Karpas-422 (cell line): ENCODE results near the gene ATP6AP1. TPM values are rescaled to one million over a fixed set of nuclear protein-coding genes. Genes with fewer than 3 reads are reported as not detected.

Source experiments
- DNase-seq: peaks from one replicate; pipeline ENCODE4 v3.0.0-alpha.2; 2015
- H2AFZ ChIP-seq: fragments of 200-600 bp; sonication (generic); 2 replicates; pipeline ENCODE4 v1.6.1; 2014; ENCODE audit warnings: antibody characterized with exemption, low read length, mixed read lengths
- H3K27ac ChIP-seq: fragments of 200-600 bp; sonication (generic); 2 replicates; pipeline ENCODE4 v1.5.1; 2014; ENCODE audit warnings: mild to moderate bottlenecking, low read length, moderate library complexity
- H3K27me3 ChIP-seq: fragments of 200-600 bp; sonication (generic); 2 replicates; pipeline ENCODE4 v1.6.1; 2014; ENCODE audit warnings: low read length, mixed read lengths
- H3K36me3 ChIP-seq: fragments of 200-600 bp; sonication (generic); 2 replicates; pipeline ENCODE4 v1.6.1; 2014; ENCODE audit warnings: low read length, mixed read lengths; ENCODE audit not compliant: insufficient read depth
- H3K4me1 ChIP-seq: fragments of 200-600 bp; sonication (generic); 2 replicates; pipeline ENCODE4 v1.6.1; 2014; ENCODE audit warnings: mild to moderate bottlenecking, low read length, mixed read lengths
- H3K4me2 ChIP-seq: fragments of 200-600 bp; sonication (generic); 2 replicates; pipeline ENCODE4 v1.6.1; 2014; ENCODE audit warnings: low read length, low read depth, mild to moderate bottlenecking; ENCODE audit not compliant: poor library complexity, severe bottlenecking
- H3K4me3 ChIP-seq: fragments of 200-600 bp; sonication (generic); 2 replicates; pipeline ENCODE4 v1.5.1; 2014; ENCODE audit warnings: mild to moderate bottlenecking, antibody characterized with exemption, low read length, mixed read lengths
- H3K79me2 ChIP-seq: fragments of 200-600 bp; sonication (generic); 2 replicates; pipeline ENCODE4 v1.6.1; 2014; ENCODE audit warnings: mild to moderate bottlenecking, low read length, mixed read lengths
- H3K9ac ChIP-seq: fragments of 200-600 bp; sonication (generic); 2 replicates; pipeline ENCODE4 v1.6.0; 2014; ENCODE audit warnings: low read length
- H3K9me2 ChIP-seq: fragments of 200-600 bp; sonication (generic), shearing (Covaris generic); replicated peaks from 2 replicates; pipeline ENCODE4 v1.6.0; 2014; ENCODE audit warnings: mild to moderate bottlenecking, low read length, moderate library complexity; ENCODE audit not compliant: insufficient read depth
- H3K9me3 ChIP-seq: fragments of 300-700, 200-600 bp; sonication (generic); 2 replicates; pipeline ENCODE4 v1.6.1; 2014; ENCODE audit warnings: low read length, mixed read lengths
- H4K20me1 ChIP-seq: fragments of 200-600 bp; sonication (generic); 2 replicates; pipeline ENCODE4 v1.6.1; 2014; ENCODE audit warnings: mild to moderate bottlenecking, antibody characterized with exemption, low read length, low read depth; ENCODE audit not compliant: insufficient read depth
- total RNA-seq: library from RNA; depleted of rRNA; stranded (reverse); fragments of >200 nt; shearing (Covaris generic); gene quantifications from 2 replicates; pipeline ENCODE4 v1.2.3, GENCODE V29; 2014; ENCODE audit warnings: low replicate concordance

The ATP6AP1 gene
- total RNA-seq, 1 experiment from 2014 or later: 40.0 TPM

DNA sequence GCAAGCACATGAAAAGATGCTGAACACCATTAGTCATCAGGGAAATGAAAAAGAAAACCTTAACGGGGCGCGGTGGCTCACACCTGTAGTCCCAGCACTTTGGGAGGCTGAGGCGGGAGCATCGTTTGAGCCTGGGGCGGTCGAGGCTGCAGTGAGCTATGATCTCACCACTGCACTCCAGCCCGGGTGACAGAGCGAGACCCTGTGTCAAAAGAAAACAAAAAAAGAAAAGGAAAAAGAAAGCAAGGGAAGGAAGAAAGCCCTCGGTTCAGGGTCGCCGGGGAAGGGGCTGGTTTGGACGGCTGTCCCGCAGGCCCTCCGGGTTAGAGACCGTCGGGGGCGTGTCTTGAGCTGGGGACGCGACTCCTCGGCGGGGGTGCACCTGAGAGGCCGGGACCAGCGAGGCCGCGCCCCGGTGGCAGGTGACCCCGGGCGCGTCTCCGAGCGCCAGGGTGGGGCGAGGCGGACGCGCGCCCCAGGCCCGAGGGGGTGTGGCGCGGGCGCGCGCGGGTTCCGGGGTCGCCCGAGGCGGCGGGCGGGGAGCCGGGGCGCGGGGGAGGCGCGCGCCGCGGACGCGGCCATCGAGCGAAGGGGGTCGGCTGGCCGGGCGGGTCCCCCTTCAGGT, 29.1 kb downstream of the ATP6AP1 start:
- no peak overlapping the region for H3K27ac ChIP-seq
- H3K79me2 ChIP-seq: peaks cover 6% of the 10 kb centered on the region; the same call in 1 of the 2 replicates
- H4K20me1 ChIP-seq: no peaks in the 10 kb centered on the region
- no peak overlapping the region for H2AFZ ChIP-seq
- H3K9ac ChIP-seq: peak overlapping the region; percentile 74; the same call in 1 of the 2 replicates
- H3K36me3 ChIP-seq: no peaks in the 10 kb centered on the region
- H3K9me2 ChIP-seq: no peaks in the 10 kb centered on the region
- DNase-seq: peak; percentile 74
- H3K27me3 ChIP-seq: no peaks in the 10 kb centered on the region
- peak overlapping the region; percentile 81; the same call in 1 of the 2 replicates for H3K4me3 ChIP-seq
- H3K4me1 ChIP-seq: peaks cover 6% of the 10 kb centered on the region
- peak overlapping the region; percentile 44 for H3K4me2 ChIP-seq
- no peaks in the 10 kb centered on the region for H3K9me3 ChIP-seq

DNA sequence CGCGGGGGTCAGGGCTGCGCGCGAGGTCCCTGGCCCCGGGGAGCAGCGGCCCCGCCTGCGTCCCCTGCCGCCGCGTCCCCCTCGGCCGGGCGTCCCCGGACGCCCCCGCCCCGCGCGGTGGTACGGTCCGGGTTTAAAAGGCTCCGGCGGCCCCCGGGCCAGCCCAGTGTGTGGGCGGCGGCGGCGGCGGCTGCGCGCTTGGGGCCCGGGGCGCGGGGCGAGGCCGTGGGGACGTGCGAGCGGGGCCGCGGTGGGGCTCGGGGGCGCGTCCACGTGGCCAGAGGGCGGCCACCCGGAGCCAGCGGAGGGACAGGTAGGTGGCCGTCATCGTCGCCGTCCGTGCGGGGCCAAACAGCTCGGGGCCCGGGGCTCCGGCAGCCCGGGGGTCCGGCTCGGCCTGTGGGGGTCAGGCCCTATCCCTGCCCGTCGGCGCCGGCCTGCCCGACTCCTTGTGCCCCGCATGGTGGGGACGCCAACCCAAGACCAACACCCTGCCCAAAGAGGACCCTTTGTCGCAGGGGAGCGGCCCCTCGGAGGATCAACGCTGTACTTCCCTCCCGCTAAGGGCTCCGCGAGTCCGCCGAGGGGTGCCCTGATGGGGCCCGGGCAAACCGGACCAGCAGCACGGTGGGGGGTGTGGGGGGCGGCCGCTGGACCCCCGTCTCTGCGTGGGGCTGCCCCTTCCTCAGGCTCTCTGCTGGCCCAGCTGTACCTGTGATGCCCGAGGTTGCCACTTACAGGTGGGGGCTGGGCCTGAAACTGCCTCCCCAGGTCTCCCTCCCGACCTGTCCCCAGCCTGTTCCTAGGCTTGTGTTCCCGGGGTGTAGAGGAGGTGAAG, 29.9 kb downstream of the ATP6AP1 start, which contains the start of gene PLXNA3:
PLXNA3 (plus strand) TSS at position 166 of the 838 bp plus-strand sequence. CDS start 1,903 bp downstream, outside the sequence.
- Histone ChIP-seq H3K4me2 (peak within 1 kb of the TSS; percentile 80), H3K9me2 (no peaks in the 10 kb centered on the region), H4K20me1 (no peaks in the 10 kb centered on the region), H3K9ac (peak within 1 kb of the TSS; percentile 74), H2AFZ (no peak within 1 kb of the TSS), H3K27ac (no peak within 1 kb of the TSS), H3K36me3 (no peaks in the 10 kb centered on the region), H3K4me1 (peaks cover 6% of the 10 kb centered on the region), H3K4me3 (peak within 1 kb of the TSS; percentile 81), H3K79me2 (peaks cover 6% of the 10 kb centered on the region; the same call in 1 of the 2 replicates), H3K9me3 (no peaks in the 10 kb centered on the region), H3K27me3 (no peaks in the 10 kb centered on the region)
- DNase-seq: peak; percentile 71

- Histone ChIP-seq H3K9ac (peak overlapping the region; percentile 74), H2AFZ (no peak overlapping the region), H3K27me3 (no peaks in the 10 kb centered on the region), H3K9me3 (no peaks in the 10 kb centered on the region), H4K20me1 (no peaks in the 10 kb centered on the region), H3K4me1 (peaks cover 6% of the 10 kb centered on the region), H3K79me2 (peaks cover 6% of the 10 kb centered on the region; the same call in 1 of the 2 replicates), H3K4me2 (peak overlapping the region; percentile 80), H3K4me3 (peak overlapping the region; percentile 81), H3K27ac (no peak overlapping the region), H3K36me3 (no peaks in the 10 kb centered on the region), H3K9me2 (no peaks in the 10 kb centered on the region)
- DNase-seq: no peak
These were observed 30.7 kb downstream of the ATP6AP1 start for GRCh38 chrX:154458954-154459778.

GRCh38 chrX:154459832-154460231, 31.4 kb downstream of the ATP6AP1 start:
- no peak overlapping the region for H3K27ac ChIP-seq
- H3K36me3 ChIP-seq: no peaks in the 10 kb centered on the region
- H3K9me3 ChIP-seq: no peaks in the 10 kb centered on the region
- no peaks in the 10 kb centered on the region for H4K20me1 ChIP-seq
- H3K79me2 ChIP-seq: peaks cover 6% of the 10 kb centered on the region; the same call in 1 of the 2 replicates
- no peaks in the 10 kb centered on the region for H3K9me2 ChIP-seq
- H3K9ac ChIP-seq: peak overlapping the region; percentile 74
- H2AFZ ChIP-seq: no peak overlapping the region
- peaks cover 6% of the 10 kb centered on the region for H3K4me1 ChIP-seq
- DNase-seq: no peak
- H3K27me3 ChIP-seq: no peaks in the 10 kb centered on the region
- H3K4me2 ChIP-seq: peak overlapping the region; percentile 80
- peak overlapping the region; percentile 81; the same call in 1 of the 2 replicates for H3K4me3 ChIP-seq

GRCh38 chrX:154460326-154460725, 31.8 kb downstream of the ATP6AP1 start:
- H3K4me1 ChIP-seq: peaks cover 6% of the 10 kb centered on the region
- peaks cover 6% of the 10 kb centered on the region; the same call in 1 of the 2 replicates for H3K79me2 ChIP-seq
- no peak overlapping the region for H3K4me2 ChIP-seq
- H3K9me2 ChIP-seq: no peaks in the 10 kb centered on the region
- no peak for DNase-seq
- H3K4me3 ChIP-seq: no peak overlapping the region
- no peaks in the 10 kb centered on the region for H3K36me3 ChIP-seq
- H3K9ac ChIP-seq: no peak overlapping the region
- H3K27ac ChIP-seq: no peak overlapping the region
- no peak overlapping the region for H2AFZ ChIP-seq
- H3K27me3 ChIP-seq: no peaks in the 10 kb centered on the region
- no peaks in the 10 kb centered on the region for H4K20me1 ChIP-seq
- no peaks in the 10 kb centered on the region for H3K9me3 ChIP-seq

- H3K4me2 ChIP-seq: no peak overlapping the region
- no peaks in the 10 kb centered on the region for H3K27me3 ChIP-seq
- H3K27ac ChIP-seq: no peak overlapping the region
- no peaks in the 10 kb centered on the region for H3K9me2 ChIP-seq
- H3K9ac ChIP-seq: no peak overlapping the region
- no peaks in the 10 kb centered on the region for H3K36me3 ChIP-seq
- no peak for DNase-seq
- H4K20me1 ChIP-seq: no peaks in the 10 kb centered on the region
- peaks cover 6% of the 10 kb centered on the region; the same call in 1 of the 2 replicates for H3K79me2 ChIP-seq
- H2AFZ ChIP-seq: no peak overlapping the region
- no peak overlapping the region for H3K4me3 ChIP-seq
- H3K4me1 ChIP-seq: peaks cover 6% of the 10 kb centered on the region
- H3K9me3 ChIP-seq: no peaks in the 10 kb centered on the region
These were observed 33.9 kb downstream of the ATP6AP1 start for GRCh38 chrX:154462396-154462795.

DNA sequence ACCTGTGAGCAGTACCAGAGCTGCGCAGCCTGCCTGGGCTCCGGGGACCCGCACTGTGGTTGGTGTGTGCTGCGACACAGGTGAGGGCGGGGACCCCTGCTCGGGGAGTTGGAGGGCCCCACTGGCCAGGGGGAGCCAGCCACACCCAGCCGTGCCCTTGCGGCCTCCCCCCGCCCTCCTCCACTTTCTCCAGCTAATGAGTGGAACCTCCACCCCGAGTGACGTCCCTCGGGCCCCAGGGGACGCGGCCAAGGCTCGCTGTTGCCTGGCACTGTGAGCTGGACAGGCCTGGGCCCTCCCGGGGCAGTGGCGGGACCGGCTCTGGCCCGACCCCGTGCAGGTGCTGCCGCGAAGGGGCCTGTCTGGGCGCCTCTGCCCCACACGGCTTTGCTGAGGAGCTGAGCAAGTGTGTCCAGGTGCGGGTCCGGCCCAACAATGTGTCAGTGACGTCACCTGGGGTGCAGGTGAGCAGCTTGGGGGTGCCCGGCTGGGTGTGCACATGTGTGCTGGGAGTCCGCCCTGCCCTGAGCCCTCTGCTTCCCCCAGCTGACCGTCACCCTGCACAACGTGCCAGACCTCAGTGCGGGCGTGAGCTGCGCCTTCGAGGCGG, 35.2 kb downstream of the ATP6AP1 start:
- Histone ChIP-seq H3K9ac (no peak overlapping the region), H3K4me1 (peaks cover 6% of the 10 kb centered on the region), H3K79me2 (peaks cover 4% of the 10 kb centered on the region; the same call in 1 of the 2 replicates), H2AFZ (no peak overlapping the region), H4K20me1 (no peaks in the 10 kb centered on the region), H3K27ac (no peak overlapping the region), H3K36me3 (no peaks in the 10 kb centered on the region), H3K4me3 (no peak overlapping the region), H3K27me3 (no peaks in the 10 kb centered on the region), H3K9me2 (no peaks in the 10 kb centered on the region), H3K4me2 (no peak overlapping the region), H3K9me3 (no peaks in the 10 kb centered on the region)
- DNase-seq: no peak
